Mucosa of descending colon (tissue), 3 donors: ENCODE results near the gene DCD. TPM values are rescaled to one million over a fixed set of nuclear protein-coding genes. Genes with fewer than 3 reads are reported as not detected.

Experiments
- ATAC-seq: fragments of 200-7000 bp; cut with Tn5 transposase; one replicate; pipeline ENCODE4 v1.9.1; 2020; ENCODE audit warnings: mild to moderate bottlenecking, moderate library complexity
- DNase-seq, 3 donors: peaks; one replicate each; pipeline ENCODE4 v3.0.0-alpha.2; 2020
- H3K36me3 ChIP-seq: fragments of 200-600 bp; one replicate; pipeline ENCODE4 v1.8.0; 2021; ENCODE audit warnings: low read depth, mild to moderate bottlenecking
- H3K4me1 ChIP-seq: fragments of 200-600 bp; one replicate; pipeline ENCODE4 v1.8.0; 2021; ENCODE audit warnings: low read depth, mild to moderate bottlenecking
- H3K4me3 ChIP-seq: fragments of 200-600 bp; one replicate; pipeline ENCODE4 v1.8.0; 2021; ENCODE audit warnings: mild to moderate bottlenecking
- H3K9me3 ChIP-seq: fragments of 200-600 bp; one replicate; pipeline ENCODE4 v1.8.0; 2021; ENCODE audit warnings: mild to moderate bottlenecking
- CTCF ChIP-seq: fragments of 200-600 bp; IDR thresholded peaks from one replicate; pipeline ENCODE4 v1.8.0; 2022; ENCODE audit warnings: antibody characterized with exemption, mild to moderate bottlenecking
- intact Hi-C, 2 donors: fragments of 100-400 bp; cut with DNase I in 1 of 2; cut with micrococcal nuclease in 1 of 2; formaldehyde crosslinking; loops; one replicate each; pipeline versions ENCODE4 v1.11.0 to v1.11.1; 2022; cut with DNase I, micrococcal nuclease
- total RNA-seq, 3 donors: library from RNA; stranded (reverse); fragmentation: NEBNext Ultra II Directional in 2 of 3; extraction: Animal tissue kit (Norgen Biotek cat#: 25700) in 2 of 3; gene quantifications; one replicate each; pipeline versions ENCODE4 v1.2.1 to v1.2.4, GENCODE V29; 2021 to 2023
- donor health status: DM: no; HTN: no; CAD: no; lungs with moderate emphysema.
- donor health status: DM: no; HTN: no; CAD: no.
- donor health status: DM: no; HTN: yes; CAD: no.

Gene DCD
- total RNA-seq, 3 donors from 2014 or later, result not detected

GRCh38 chr12:54634795-54635194 is 13.4 kb downstream of the DCD start, which contains the start of gene LACRT:
Gene LACRT, minus strand, starts transcription at chr12:54634895. Its CDS starts 54 bp downstream, at chr12:54634841.
- intact Hi-C loops, result no loop called here
- ATAC-seq (no peak), DNase-seq (no peak)
- no peak within 1 kb of the TSS for H3K4me3 ChIP-seq
- H3K36me3 ChIP-seq, result no peaks in the 10 kb centered on the region
- no peaks in the 10 kb centered on the region for H3K9me3 ChIP-seq
- no peaks in the 10 kb centered on the region for H3K4me1 ChIP-seq
- TF ChIP-seq CTCF, result no peak

GRCh38 chr12:54631988-54632728 is 16.0 kb downstream of the DCD start:
- intact Hi-C loops, result no loop called here

GRCh38 chr12:54631551-54631950 is 16.6 kb downstream of the DCD start:
- Histone ChIP-seq H3K4me1 (no peaks in the 10 kb centered on the region), H3K4me3 (no peak overlapping the region), H3K36me3 (no peaks in the 10 kb centered on the region), H3K9me3 (peaks cover 4% of the 10 kb centered on the region)
- intact Hi-C loops, result no loop called here
- ATAC-seq (no peak), DNase-seq (no peak)
- no peak for TF ChIP-seq CTCF

More at GRCh38 chr12:54631988-54632728, 16.0 kb downstream of the DCD start:
- no peak for TF ChIP-seq CTCF
- DNase-seq (no peak), ATAC-seq (no peak)
- no peaks in the 10 kb centered on the region for H3K36me3 ChIP-seq
- no peak overlapping the region for H3K4me3 ChIP-seq
- H3K4me1 ChIP-seq, result no peaks in the 10 kb centered on the region
- H3K9me3 ChIP-seq, result peaks cover 4% of the 10 kb centered on the region

GRCh38 chr12:54629925-54630324 is 18.2 kb downstream of the DCD start:
- DNase-seq (no peak), ATAC-seq (no peak)
- no peaks in the 10 kb centered on the region for H3K36me3 ChIP-seq
- peaks cover 4% of the 10 kb centered on the region for H3K9me3 ChIP-seq
- no peaks in the 10 kb centered on the region for H3K4me1 ChIP-seq
- H3K4me3 ChIP-seq, result no peak overlapping the region
- TF ChIP-seq CTCF, result no peak
- intact Hi-C loops, result no loop called here

GRCh38 chr12:54628186-54628846 is 19.8 kb downstream of the DCD start:
- DNase-seq (no peak), ATAC-seq (no peak)
- Histone ChIP-seq H3K36me3 (no peaks in the 10 kb centered on the region), H3K9me3 (peaks cover 4% of the 10 kb centered on the region), H3K4me1 (no peaks in the 10 kb centered on the region), H3K4me3 (no peak overlapping the region)
- intact Hi-C loops, result no loop called here
- no peak for TF ChIP-seq CTCF
